Glomerular endothelial cell (primary cell): ENCODE results near the gene TEC. TPM values are rescaled to one million over a fixed set of nuclear protein-coding genes. Genes with fewer than 3 reads are reported as not detected.

Experiments
- DNase-seq: peaks from one replicate; pipeline ENCODE4 v3.0.0-alpha.2; 2011; ENCODE audit warnings: low read depth, low spot score; ENCODE audit errors: extremely low read depth
- total RNA-seq: library from RNA; depleted of rRNA; stranded (reverse); fragments of >200 nt; gene quantifications from 2 replicates; pipeline ENCODE4 v1.2.3, GENCODE V29; 2015

TEC gene
- total RNA-seq, 1 donor from 2014 or later: 0.29 TPM

- DNase-seq: no peak
Measured at GRCh38 chr4:48270523-48270897, 872 bp upstream of the TEC start.

GRCh38 chr4:48269861-48270522 is 354 bp upstream of the TEC start:
- no peak for DNase-seq

GRCh38 chr4:48267574-48267973 is 2.1 kb downstream of the TEC start:
- DNase-seq: no peak

- no peak for DNase-seq
Measured at GRCh38 chr4:48266781-48267180, 2.9 kb downstream of the TEC start.

GRCh38 chr4:48262926-48263325 is 6.7 kb downstream of the TEC start:
- no peak for DNase-seq

GRCh38 chr4:48262484-48262883 is 7.2 kb downstream of the TEC start:
- no peak for DNase-seq

GRCh38 chr4:48261281-48261680 is 8.4 kb downstream of the TEC start:
- no peak for DNase-seq

GRCh38 chr4:48259748-48260147 is 9.9 kb downstream of the TEC start:
- no peak for DNase-seq

- DNase-seq: no peak
Measured at GRCh38 chr4:48258845-48259397, 10.7 kb downstream of the TEC start.

- no peak for DNase-seq
Measured at GRCh38 chr4:48255959-48256342, 13.7 kb downstream of the TEC start.

- DNase-seq: no peak
Measured at GRCh38 chr4:48255072-48255958, 14.3 kb downstream of the TEC start.

- DNase-seq: no peak
Measured at GRCh38 chr4:48254381-48255071, 15.1 kb downstream of the TEC start.

GRCh38 chr4:48252313-48252712 is 17.3 kb downstream of the TEC start:
- no peak for DNase-seq

- DNase-seq: no peak
Measured at GRCh38 chr4:48250980-48251379, 18.7 kb downstream of the TEC start.

GRCh38 chr4:48250343-48250742 is 19.3 kb downstream of the TEC start:
- no peak for DNase-seq

GRCh38 chr4:48249378-48249777 is 20.3 kb downstream of the TEC start:
- no peak for DNase-seq

- no peak for DNase-seq
Measured at GRCh38 chr4:48248559-48248953, 21.1 kb downstream of the TEC start.

- DNase-seq: no peak
Measured at GRCh38 chr4:48247878-48248558, 21.6 kb downstream of the TEC start.

- no peak for DNase-seq
Measured at GRCh38 chr4:48247142-48247877, 22.3 kb downstream of the TEC start.

GRCh38 chr4:48244665-48245064 is 25.0 kb downstream of the TEC start:
- no peak for DNase-seq
